ENCODE measurements around the gene PNLDC1.
"Not testable (repeated sequence)": the region's sequence is repeated elsewhere in the genome, so short reads cannot be mapped to it uniquely, and the experiment has no call there.

Gene PNLDC1

GRCh38 chr6:159788753-159789376 lies 11.2 kb upstream of the PNLDC1 start:
- no peak for DNase-seq

GRCh38 chr6:159789377-159790148 lies 10.5 kb upstream of the PNLDC1 start, which contains the start of gene TCP1:
Gene TCP1, minus strand, starts transcription at chr6:159789602. Its CDS starts 134 bp downstream, at chr6:159789468.
- DNase-seq = peak; percentile 98

GRCh38 chr6:159790149-159790955 lies 9.7 kb upstream of the PNLDC1 start, which contains the start of gene MRPL18:
Gene MRPL18, plus strand, starts transcription at chr6:159790467. Its CDS starts 121 bp downstream, at chr6:159790588.
- peak; percentile 91 for DNase-seq

- no peak for DNase-seq
Measured at GRCh38 chr6:159790956-159791598, 9.0 kb upstream of the PNLDC1 start.

- DNase-seq = not testable (repeated sequence)
Measured at GRCh38 chr6:159794976-159795375, 5.1 kb upstream of the PNLDC1 start.

GRCh38 chr6:159797554-159797953 lies 2.5 kb upstream of the PNLDC1 start:
- DNase-seq = no peak

GRCh38 chr6:159801935-159802334 lies 1.9 kb downstream of the PNLDC1 start:
- no peak for DNase-seq

- no peak for DNase-seq
Measured at GRCh38 chr6:159804504-159804903, 4.4 kb downstream of the PNLDC1 start.

- no peak for DNase-seq
Measured at GRCh38 chr6:159805440-159806020, 5.5 kb downstream of the PNLDC1 start.

GRCh38 chr6:159806021-159806458 lies 6.0 kb downstream of the PNLDC1 start:
- no peak for DNase-seq

GRCh38 chr6:159807150-159807858 lies 7.2 kb downstream of the PNLDC1 start:
- DNase-seq = no peak

GRCh38 chr6:159808647-159809046 lies 8.6 kb downstream of the PNLDC1 start:
- no peak for DNase-seq

- DNase-seq = no peak
Measured at GRCh38 chr6:159809149-159809548, 9.1 kb downstream of the PNLDC1 start.

GRCh38 chr6:159813781-159814180 lies 13.7 kb downstream of the PNLDC1 start:
- DNase-seq = no peak

GRCh38 chr6:159815410-159815809 lies 15.3 kb downstream of the PNLDC1 start:
- DNase-seq = no peak

GRCh38 chr6:159816775-159817174 lies 16.7 kb downstream of the PNLDC1 start:
- DNase-seq = not testable (repeated sequence)

GRCh38 chr6:159817951-159818739 lies 18.1 kb downstream of the PNLDC1 start:
- no peak for DNase-seq

- no peak for DNase-seq
Measured at GRCh38 chr6:159819098-159819497, 19.0 kb downstream of the PNLDC1 start.

- no peak for DNase-seq
Measured at GRCh38 chr6:159819932-159820640, 20.0 kb downstream of the PNLDC1 start.

GRCh38 chr6:159821122-159821521 lies 21.0 kb downstream of the PNLDC1 start:
- DNase-seq = no peak
